ENCODE measurements around the gene PPIB.

Gene PPIB

DNA sequence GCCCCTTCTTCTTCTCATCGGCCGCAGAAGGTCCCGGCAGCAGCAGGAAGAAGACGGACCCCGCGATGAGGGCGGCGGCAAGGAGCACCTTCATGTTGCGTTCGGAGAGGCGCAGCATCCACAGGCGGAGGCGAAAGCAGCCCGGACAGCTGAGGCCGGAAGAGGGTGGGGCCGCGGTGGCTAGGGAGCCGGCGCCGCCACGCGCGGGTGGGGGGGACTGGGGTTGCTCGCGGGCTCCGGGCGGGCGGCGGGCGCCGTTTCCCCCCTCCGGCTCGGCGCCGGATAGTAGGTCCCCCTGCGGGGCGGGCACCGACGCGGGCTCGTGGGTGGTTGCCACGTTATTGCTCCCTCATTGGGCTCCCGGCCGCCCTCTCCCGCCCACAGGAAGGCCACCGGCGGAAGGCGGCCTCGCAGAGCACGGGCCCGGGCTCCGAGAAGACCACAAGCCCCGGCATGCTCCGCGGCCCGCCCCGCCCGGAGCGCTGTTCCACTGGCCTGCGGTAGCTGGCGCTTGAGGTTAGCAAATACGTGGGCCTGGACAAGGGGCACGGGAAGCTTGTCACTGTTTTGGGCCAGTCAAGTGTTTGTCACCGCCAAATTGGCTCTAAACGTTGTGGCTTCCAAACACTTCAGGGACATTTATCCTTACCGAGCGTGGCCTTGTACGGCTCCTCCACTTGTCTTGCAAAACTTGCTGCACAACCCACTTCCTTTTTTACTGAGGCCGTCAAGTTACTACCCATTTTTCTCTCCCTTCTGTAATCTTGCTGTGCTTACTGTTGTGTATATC lies at the start of gene PPIB:
PPIB (minus strand) TSS at position 154 of the 790 bp plus-strand sequence; CDS start at position 118, 36 bp downstream.
- DNase-seq (ENCODE audit: low read depth) = peak; percentile 96

DNA sequence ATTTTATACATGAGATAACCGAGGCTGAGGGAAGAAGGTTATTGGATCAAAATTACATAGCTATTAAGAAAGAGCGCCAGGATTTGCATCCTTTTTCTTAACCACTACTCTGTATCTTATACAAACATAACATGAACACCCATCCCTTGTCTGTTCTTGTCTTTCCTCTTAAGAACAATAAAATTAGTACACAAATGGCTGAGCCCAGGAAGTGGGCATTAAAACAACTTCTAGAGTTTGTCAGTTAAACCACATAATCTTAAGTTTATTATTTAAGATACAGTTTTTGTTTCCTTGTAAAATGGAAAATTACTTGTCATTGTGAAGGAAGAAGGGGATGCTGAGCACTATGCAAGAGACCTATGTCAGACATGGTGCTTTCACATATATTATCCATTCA lies 48.9 kb upstream of the PPIB start:
- no peak for DNase-seq (ENCODE audit: low read depth)

DNA sequence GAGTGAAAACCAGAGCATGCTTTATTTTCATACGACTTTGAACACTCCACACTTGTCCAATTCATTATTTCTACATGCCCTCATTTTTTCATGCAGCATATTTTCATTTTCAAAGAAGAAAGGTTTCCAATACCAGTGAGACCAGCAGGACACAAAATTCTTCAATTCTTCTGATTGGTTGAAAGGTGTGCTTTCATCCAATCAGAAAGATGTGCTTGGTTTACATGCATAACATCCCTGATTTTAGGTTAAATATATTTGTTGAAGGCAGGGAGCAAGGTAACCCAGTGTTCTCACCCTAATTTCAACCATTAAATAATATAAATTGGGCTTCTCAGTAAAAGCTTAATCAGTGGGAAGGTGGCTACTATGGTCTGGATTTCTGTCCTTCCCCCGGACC lies 47.5 kb upstream of the PPIB start:
- no peak for DNase-seq (ENCODE audit: low read depth)

DNA sequence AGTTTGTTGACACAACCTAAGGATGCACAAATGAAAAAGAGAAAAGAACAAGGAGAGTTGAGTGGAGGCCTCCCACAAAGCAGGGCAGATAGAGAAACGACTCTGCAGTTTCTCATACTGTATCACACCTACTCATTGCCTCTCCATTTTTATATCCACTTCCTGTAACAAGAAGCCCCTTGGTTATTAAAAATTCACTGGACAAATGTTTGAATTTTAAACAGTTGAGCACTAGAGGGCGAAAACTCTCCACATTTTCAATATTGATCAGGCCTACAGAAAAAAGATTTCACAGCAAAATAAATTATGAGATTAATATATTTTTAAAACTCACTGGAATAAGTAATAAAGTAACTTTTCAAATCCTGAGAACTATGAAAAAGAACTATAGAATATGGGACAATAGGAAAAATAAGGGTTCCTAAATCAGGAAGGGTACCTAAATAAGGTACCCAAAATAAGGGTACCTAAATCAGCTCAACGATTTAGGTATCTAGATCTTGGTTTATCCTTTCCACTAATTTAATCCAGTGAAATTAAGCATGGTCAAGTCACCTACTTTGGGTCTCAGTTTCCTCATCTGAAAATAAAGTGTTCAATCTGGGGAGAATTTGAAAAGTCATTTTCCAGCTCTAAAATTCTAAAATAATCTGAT lies 47.0 kb upstream of the PPIB start:
- DNase-seq (ENCODE audit: low read depth) = no peak

DNA sequence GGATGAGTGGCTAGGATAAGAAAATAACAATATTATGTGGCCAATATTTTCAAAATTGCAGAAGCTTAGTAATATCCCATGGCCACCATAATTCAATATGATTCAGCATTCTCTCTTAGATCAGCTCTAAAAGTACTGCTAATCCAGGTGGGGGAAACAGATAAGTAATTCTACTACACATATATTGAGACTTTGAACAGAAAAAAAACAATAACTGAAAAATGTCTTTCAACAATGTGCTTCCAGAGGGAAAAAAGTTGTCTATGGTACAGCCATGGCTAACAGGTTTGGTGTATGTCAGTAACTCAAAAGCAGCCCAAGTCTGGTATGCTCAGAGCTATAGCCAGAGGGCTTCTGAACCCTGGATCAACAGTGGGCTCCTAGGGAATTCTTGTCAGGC lies 42.4 kb upstream of the PPIB start:
- no peak for DNase-seq (ENCODE audit: low read depth)

DNA sequence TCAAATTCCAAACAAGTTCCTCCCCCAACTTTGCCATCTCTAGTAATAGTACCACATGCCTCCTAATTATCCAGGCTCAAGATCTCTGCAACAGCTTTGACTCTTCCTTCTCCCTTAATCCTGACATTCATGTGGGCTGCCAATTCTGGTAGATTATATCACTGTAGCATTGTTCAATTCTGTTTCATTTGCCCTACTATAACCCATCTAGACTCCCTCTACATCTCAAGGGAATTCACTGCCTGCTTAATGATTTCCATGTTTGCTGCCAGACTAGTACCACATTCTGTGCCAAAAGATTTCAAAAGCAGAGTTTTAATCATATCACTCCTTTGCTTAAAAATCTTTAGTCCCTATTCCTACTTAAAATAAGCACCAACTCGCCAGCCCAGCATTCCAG lies 34.6 kb upstream of the PPIB start:
- no peak for DNase-seq (ENCODE audit: low read depth)

DNA sequence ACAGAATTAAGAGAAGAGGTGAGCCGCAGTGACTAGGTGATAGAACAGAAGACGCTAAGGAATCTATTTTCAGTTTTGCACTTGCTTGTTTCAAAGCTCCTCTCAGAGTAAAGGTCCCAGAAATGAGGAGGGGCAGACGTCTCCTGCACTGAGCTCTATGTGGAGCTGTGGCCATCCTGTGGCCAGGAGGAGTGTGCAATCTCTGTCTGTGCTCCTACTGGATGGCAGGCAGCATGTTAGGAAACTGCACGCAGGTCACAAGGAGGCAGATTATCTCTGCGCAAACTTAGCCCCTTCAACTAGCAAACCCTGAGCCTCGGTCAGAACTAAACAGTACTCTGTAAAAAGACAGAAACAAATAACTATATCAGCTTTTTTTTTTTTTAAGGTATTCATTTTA lies 31.1 kb upstream of the PPIB start:
- DNase-seq (ENCODE audit: low read depth) = no peak

DNA sequence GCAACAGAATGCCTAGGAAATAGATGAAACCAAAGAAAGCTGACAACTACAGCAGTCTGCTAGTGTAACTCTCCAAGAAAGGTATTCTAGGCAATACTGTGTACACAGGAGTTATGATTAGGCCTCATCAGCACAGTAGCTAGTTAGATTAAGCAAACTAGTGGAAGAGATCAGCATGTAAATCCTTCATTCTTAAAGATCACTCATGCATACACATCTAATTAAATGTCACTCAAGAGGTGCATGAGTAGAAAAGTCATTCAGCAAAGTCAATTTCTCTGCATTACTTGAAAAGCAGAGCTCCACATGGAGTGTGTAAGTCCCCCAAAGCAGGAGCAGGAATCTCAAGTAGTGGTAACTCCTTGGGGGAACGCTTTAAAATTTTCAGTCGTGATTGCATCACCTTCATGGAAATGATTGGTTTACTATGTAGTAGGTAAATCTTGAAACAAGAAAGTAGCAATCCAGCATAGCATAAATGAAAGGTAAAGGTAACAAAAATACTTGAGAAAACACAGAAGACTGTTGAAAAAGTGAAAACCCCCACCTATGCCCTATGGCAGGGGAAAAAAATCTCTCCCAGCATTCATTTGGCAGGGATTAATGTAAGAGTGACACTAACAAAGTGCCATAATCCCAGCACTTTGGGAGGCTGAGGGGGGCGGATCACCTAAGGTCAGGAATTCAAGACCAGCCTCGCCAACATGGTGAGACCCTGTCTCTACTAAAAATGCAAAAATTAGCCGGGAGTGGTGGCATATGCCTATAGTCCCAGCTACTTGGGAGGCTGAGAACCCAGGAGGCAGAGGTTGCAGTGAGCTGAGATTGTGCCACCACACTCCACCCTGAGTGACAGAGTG lies 29.4 kb upstream of the PPIB start:
- DNase-seq (ENCODE audit: low read depth) = no peak

DNA sequence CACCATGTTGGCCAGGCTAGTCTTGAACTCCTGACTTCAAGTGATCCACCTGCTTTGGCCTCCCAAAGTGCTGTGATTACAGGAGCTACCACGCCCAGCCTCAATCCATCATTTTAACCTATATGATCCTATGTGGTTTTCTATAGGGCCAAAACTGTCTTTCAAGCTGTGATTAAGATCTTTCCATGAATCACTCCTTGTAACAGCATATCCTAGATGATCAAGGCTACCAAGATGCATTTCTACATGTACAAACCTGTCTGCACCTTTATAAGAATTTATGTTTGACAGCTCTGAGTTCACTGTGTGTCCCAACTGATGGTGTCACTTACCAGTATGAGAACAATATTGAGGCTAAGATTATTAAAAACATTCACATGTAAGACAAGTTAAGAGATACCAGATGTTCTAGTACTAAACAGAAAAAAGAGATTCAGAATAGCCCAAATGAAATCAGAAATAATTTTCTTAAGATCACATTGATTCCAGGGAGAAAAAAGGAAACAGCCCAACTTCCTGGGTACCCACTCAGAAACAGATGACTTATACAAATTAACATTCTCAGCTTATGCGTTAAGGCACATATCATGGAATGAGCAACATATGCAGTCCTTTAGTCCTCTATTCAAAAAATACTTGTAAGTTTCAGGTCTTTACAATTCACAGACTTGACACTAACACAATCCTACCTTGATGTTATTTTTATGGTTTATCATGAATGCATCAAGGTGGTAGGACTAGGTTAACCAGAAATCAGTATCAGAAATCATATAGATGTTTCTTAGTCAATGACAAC lies 24.8 kb upstream of the PPIB start:
- no peak for DNase-seq (ENCODE audit: low read depth)

DNA sequence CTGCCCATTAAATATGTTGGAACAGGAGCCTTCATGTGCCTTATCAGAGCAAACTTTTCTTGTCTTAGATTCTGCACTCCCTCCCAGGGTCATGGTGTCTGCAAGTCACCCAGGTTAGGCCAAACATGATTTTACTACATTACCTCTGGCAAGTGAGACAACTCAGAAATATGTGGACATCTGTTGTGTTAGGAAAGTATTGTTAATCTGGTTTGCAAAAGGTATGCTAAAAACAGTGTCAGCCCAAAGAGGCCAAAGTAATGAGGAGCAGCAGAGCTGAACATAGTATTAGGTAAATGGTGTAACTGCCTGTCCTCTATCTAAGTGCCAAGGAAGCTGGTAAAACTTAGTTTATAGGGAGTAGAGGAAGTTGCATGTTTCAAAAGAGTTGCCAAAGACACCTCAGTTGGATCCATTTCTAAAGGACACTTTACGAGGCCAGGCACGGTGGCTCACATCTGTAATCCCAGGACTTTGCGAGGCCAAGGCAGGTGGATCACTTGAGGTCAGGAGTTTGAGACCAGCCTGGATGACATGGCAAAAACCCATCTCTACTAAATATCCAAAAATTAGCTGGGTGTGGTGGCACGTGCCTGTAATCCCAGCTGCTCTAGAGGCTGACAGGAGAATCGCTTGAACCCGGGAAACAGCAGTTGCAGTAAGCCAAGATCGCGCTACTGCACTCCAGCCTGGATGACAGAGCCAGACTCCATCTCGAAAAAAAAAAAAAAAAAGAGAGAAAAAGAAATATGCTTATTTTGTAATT lies 22.5 kb upstream of the PPIB start:
- no peak for DNase-seq (ENCODE audit: low read depth)

DNA sequence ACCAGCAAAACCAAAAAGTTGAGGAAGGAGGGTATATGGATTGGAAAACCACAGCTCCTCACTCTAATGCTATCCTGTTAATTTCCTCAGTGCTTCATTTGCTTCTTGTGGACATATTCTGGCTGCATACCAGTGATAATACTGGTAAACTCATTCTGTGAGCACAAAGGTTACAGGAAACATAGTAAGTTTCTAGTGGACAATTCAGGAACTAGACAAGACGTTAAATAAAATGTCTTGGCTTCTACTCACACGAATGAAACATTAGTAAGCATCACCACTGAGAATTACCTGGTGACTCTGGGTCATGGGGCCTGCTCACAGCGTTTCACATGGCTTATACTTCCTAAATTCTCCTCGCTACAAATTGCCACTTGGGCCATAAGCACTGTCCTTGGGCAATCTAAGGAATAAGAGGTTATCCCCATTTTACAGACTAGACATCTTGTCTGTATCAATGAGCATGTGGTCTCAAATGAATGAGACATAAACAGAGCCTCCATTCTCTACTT lies 20.1 kb upstream of the PPIB start:
- DNase-seq (ENCODE audit: low read depth) = no peak

DNA sequence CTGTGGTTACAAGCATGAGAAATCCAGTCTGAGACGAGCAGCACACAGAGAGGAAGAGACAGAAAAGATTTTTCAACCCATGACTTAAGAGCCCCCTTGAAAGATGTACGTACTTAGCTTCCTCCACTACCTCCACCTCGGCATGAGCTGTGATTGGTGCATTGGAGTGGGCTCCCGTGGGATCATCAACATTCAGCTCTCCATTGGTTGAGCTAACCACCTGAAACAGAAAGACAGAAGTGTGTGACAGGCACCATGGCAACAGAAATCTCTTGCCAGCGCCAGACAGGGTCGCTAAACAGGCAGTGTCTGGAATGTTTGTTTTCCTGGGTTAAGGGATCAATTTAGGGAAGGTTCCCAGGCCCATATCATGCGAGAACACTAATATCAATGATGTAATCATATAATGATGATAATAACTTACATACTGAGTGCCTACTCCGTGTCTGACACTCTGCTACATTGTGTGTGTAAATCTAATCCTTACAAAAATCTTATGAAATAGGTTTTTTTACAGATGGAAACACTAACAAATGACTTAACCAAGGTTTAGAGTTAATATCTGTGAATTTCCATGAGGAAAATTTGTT lies 17.5 kb upstream of the PPIB start:
- no peak for DNase-seq (ENCODE audit: low read depth)

DNA sequence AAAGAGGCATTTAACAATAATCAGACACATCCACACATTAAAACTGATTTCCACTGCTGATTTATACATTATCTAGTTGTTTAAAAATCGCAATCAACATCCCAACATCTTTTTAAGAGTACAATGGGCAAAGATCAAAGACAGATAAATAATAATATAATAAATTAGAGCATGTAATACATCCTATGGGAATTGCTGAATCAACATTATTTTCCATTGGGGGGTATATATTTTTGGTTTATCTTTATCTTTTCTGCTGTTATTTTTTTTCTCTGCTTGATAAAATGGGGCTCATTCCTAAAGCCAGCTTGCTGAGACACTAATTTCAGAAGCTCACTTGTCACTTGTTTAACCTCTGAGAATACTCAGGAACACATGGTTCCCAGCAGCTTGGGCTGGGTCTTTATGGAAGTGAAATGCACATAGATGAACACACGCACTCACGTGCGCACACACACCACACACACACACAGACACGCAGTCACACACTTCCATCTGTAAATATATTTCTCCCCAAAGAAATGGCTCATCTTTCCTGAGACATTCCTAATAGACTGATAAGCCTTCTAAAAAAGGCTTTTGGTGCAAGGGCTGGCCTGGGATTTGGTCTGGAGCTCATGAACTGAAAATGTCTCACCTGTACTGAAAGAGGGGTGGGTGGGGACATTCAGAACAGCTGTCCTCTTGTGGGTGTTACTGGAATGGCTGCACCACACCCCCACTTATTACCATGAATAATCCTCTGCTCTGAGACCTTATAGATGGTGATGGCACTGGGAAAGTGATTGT lies 3.5 kb upstream of the PPIB start:
- no peak for DNase-seq (ENCODE audit: low read depth)

DNA sequence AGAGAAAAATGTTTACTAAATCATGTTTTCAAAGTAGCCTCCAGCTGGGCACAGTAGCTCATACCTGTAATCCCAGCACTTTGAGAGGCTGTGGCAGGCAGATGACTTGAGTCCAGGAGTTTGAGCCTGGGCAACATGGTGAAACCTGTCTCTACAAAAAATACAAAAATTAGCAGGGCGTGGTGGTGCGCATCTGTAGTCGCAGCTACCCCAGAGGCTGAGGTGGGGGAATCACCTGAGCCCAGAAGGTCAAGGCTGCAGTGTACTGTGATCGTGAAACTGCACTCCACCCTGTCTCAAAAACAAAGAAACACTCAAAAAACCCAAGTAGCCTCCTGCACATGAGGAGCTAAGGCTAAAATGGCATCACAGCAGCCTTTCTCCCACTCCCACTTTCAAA lies 1.6 kb upstream of the PPIB start:
- DNase-seq (ENCODE audit: low read depth) = no peak

DNA sequence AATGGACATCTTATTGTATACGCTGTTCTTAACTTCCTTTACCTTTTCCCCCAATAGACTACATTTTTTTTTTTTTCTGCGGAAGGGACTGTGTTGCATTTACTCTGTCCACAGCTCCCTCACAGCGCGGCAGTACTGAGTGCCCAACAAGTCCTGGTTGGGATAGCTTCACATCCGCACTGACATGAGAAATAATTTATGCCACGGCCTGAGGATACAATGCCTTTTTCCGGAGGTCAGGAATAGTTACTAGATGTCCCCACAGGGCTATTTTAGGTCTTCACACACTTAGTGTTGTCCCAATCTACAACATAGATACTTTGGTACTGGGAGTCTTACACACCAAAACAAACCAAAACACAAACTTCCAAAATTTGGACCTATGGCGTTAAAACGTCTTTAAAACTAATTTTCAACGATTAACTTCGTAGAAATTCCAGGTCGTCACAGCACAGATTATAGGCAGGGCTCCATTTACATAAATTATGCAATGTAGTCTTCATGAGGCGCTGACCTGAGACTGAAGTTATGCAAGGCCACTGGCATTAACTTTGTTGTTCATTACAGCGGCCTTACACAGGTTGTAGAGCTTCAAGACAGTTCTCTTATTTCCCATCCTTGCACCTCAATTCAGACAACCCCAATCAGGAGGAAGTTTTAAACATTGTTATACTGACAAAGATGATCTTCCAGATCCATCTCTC lies 989 bp upstream of the PPIB start:
- DNase-seq (ENCODE audit: low read depth) = no peak

DNA sequence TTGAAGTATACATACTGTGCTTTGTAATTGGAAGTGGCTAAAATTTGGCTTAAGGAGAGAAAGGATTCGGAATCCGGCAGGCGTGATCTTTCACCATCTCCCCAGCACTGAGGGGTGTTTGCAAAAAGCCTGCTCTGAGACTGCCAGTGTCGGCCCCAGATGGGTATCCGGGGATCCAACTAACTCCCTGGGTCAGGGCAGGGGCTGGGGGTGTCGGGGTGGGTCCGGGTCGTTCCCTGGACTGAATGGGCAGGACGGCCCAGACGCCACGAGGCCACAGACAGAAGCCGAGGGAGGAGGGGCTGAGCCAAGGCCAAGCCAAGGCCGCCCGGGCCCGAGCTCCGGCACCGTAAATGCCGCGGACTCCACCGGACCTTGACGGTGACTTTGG lies 349 bp downstream of the PPIB start:
- DNase-seq (ENCODE audit: low read depth) = no peak

DNA sequence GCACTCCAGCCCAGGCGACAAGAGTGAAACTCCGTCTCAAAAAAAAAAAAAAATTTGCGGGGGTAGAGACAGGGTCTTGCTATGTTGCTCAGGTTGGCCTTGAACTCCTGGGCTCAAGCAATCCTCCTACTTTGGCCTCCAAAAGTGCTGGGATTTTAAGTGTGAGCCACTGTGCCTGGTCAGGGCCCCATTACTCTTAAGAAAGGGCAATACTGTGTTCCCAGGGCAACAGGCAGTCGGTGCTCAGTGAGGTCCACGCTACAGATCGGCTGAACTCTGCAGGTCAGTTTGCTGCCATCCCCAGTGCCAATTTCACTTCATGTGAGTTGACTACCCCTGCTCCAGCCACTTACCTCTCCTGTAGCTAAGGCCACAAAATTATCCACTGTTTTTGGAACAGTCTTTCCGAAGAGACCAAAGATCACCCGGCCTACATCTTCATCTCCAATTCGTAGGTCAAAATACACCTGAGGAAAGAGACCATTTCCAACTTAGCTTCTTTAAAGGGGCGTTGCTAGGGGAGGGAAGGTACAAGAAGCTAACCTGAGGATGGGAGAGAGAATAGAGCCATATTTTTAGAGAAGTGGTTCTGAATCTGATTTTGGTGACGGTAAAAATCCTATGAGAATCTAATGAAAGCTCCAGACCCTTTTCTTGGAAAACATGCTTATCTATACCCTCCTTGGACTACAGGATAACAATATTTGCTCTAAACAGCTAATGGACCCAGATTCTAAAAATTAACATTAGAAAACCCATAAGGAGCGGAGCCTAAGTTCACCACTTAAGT lies 939 bp downstream of the PPIB start:
- no peak for DNase-seq (ENCODE audit: low read depth)

DNA sequence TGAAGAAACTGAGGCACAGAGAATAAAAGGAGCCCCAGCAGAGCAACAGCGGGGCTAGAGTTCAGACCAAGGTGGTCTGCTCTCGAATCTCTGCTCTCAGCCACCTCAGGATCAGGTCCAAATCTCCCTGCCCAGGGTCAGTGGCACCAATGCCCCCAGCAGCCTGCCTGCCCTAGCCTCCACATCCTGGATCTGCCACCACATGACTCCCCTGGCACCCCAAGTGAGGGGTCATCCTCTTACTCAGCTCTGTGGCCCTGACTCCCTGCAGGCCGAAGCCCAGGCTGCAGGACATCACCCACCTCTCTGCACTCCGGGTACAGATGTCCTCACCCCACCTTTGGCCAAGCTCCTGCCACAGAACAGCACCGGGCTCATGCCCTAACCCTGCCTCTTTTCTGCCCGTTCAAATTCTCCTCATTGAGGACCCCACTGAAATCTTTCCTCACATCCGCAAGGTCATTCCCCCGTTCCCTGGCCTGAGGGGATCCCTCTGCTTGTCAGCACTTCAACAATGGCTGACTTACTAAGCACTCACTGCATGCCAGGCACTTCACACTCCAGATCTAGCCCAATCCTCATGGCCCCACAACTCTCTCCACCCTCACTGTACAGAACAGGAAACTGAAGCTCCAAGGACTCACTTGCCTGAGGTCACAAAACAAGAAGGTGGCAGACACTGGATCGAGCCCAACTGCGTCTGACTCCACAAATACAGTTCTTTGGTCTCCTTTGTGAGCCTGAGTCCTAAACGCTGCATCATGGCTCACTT lies 4.3 kb downstream of the PPIB start:
- no peak for DNase-seq (ENCODE audit: low read depth)

Measured in T-helper 22 cell (primary cell).